Activated naive CD8-positive, alpha-beta T cell treated with anti-CD3 and anti-CD28 coated beads, Interleukin-2, amount 50 U/mL, for 24 hours (primary cell): ENCODE data around the gene CACNA1G.

Source experiments
- ATAC-seq: fragments of 150-1000 bp; cut with Tn5 transposase; one replicate; pipeline ENCODE4 v1.10.0; 2021
- DNase-seq: peaks from one replicate; pipeline ENCODE4 v3.0.0; 2021
- H3K27ac Mint-ChIP-seq: one replicate; pipeline ENCODE4 v1.8.0; 2021; ENCODE audit warnings: mild to moderate bottlenecking, mixed read lengths
- H3K27me3 Mint-ChIP-seq: one replicate; pipeline ENCODE4 v1.8.0; 2021; ENCODE audit warnings: mixed read lengths
- H3K36me3 Mint-ChIP-seq: one replicate; pipeline ENCODE4 v1.8.0; 2021; ENCODE audit warnings: low read depth, mixed read lengths
- H3K4me1 Mint-ChIP-seq: one replicate; pipeline ENCODE4 v1.8.0; 2021; ENCODE audit warnings: mixed read lengths
- H3K4me3 Mint-ChIP-seq: one replicate; pipeline ENCODE4 v1.8.0; 2021; ENCODE audit warnings: mild to moderate bottlenecking, moderate library complexity, mixed read lengths
- H3K9me3 Mint-ChIP-seq: one replicate; pipeline ENCODE4 v1.8.0; 2021; ENCODE audit warnings: mixed read lengths

The CACNA1G gene

DNA sequence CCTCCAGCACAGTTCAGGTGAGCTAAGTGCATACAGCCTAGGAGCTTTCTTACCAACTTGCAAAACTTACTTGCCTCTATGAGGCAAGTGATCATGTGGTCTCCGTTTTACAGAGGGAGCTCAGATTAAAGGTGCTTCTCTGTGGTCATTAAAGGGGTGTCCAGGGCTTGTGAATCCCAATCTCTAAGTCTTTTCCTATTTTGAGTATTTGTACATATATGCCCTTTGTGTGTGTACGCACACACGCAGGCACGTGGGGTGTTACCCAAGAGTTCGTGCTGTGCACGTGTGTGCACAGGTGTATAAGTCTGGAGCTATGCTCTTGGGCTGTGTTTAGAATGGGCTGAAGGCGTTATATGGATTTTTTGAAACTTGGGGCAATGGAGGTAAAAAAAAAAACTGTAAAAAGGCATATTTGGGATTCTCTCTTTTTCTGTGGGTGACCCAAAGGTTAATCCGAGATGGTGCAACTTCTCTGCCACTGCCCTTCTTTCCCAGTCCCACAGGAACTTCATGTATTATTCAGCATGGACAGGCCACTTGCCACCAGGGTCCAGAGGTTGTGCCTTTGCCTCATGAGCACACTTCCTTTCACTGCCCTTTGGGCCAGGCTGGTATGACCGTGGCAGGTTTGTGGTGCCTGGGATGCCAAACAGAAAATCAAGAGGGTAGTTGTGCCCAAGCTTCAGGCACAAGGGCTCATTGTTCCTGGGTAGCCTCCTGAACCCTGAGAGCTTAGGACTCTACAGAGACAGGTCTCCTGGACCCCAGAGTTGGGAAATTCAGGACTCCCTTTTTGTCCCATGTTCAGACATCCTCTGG, 75.7 kb downstream of the CACNA1G start:
- Mint-ChIP-seq H3K27me3 (peaks cover 56% of the 10 kb centered on the region), H3K9me3 (no peaks in the 10 kb centered on the region), H3K4me1 (no peaks in the 10 kb centered on the region), H3K36me3 (no peaks in the 10 kb centered on the region), H3K4me3 (no peak overlapping the region), H3K27ac (no peak overlapping the region)
- DNase-seq = no peak
- ATAC-seq = no peak

DNA sequence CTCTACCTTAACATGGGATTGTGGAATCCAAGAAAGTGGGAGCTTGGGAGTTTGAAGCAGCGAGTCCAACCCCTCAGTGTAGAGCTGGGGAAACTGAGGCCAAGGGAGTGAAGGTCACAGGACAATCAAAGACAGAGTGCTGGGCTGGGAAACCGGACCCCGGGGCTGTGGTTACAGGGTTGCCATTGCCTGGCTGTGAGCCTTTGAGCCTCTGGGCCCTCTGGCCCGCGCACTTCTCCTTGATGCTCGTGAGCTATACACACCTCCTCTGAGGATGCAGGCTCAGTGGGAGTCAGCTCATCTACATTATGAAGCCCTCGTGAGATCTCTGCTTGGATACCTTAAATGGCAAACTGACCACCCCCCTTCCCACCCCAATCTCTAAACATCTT, 76.3 kb downstream of the CACNA1G start:
- DNase-seq (no peak), ATAC-seq (no peak)
- Mint-ChIP-seq H3K27ac (no peak overlapping the region), H3K9me3 (no peaks in the 10 kb centered on the region), H3K4me3 (no peak overlapping the region), H3K27me3 (peaks cover 53% of the 10 kb centered on the region), H3K4me1 (no peaks in the 10 kb centered on the region), H3K36me3 (no peaks in the 10 kb centered on the region)

DNA sequence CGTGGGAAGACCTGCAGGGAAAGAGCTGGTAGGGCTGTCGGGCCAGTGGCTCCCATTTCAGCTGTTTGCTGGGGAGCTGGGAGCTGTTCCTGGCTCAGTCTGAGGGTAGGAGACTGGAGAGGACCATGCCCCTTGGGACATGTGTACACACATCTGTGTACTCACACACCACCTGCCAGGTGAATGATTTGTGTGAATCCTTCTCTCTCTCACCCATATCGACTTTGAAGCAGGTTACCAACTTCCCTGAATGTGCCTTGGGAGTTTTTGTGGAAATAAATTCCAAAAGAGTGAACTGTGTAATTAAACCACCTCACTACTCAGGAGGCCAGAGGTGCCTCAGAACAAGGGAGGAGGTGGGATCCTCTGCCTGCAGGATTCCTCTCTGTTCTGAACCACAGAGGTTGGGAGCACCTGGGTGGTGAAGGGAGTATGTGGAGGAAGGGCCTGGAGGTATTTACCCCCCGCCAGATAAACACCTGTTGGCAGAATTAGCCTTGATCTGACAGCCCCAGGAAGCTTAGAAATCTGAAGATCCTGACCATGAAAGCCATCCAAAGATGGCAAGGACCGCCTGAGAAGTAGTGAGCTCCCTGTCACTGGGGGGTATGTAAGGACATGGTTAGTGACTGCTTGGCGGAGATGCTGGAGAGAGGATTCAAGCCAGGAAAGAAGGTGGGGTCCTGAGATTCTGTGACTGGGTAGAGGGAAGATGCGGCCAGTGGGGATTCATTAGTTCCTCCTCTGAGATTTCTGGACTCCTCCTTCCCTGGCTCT, 77.5 kb downstream of the CACNA1G start:
- DNase-seq = no peak
- Mint-ChIP-seq H3K4me1 (no peaks in the 10 kb centered on the region), H3K9me3 (no peaks in the 10 kb centered on the region), H3K27me3 (peaks cover 46% of the 10 kb centered on the region), H3K27ac (no peak overlapping the region), H3K36me3 (no peaks in the 10 kb centered on the region), H3K4me3 (no peak overlapping the region)
- no peak for ATAC-seq

- ATAC-seq = no peak
- no peaks in the 10 kb centered on the region for H3K36me3 Mint-ChIP-seq
- no peak overlapping the region for H3K4me3 Mint-ChIP-seq
- DNase-seq = no peak
- no peaks in the 10 kb centered on the region for H3K9me3 Mint-ChIP-seq
- H3K27me3 Mint-ChIP-seq = peaks cover 41% of the 10 kb centered on the region
- H3K4me1 Mint-ChIP-seq = no peaks in the 10 kb centered on the region
- no peak overlapping the region for H3K27ac Mint-ChIP-seq
Observed at GRCh38 chr17:50638606-50638965, 78.1 kb downstream of the CACNA1G start.

DNA sequence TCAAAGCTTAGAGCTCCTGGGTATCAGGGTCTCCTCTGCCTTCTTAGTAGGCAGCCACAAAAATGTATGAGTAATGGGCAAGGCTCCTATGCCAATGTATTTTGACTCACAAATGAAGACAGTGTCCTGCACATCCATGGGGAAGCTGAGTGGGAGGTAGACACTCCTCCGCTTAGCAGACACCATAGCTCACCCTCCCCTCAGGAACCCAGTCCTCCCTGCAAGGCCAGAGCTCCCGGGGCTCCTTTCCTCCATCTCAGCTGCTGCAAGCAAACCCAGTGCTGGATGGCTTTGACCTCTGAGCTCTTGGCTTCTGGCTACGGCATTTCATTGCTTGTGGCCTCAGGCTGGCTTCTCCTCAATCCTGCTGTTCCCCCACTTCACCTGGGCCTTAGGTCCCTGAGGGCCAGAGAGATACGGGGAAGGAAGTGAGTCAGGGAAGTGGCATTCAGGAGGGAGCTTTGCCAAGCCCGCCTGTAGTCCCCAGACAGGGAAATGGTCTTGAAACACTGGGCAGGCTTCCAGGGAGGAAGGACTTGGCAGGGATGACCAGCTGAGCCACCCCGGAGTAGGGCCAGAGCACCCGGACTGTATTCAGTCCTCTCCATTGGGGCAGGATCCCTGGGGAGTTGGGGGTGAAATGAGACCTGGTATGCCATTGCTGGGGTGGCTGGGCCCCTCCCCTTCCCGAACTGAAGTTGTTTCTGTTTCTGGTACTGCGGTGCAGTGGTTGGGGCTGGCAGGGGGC, 78.6 kb downstream of the CACNA1G start:
- H3K27ac Mint-ChIP-seq = no peak overlapping the region

DNA sequence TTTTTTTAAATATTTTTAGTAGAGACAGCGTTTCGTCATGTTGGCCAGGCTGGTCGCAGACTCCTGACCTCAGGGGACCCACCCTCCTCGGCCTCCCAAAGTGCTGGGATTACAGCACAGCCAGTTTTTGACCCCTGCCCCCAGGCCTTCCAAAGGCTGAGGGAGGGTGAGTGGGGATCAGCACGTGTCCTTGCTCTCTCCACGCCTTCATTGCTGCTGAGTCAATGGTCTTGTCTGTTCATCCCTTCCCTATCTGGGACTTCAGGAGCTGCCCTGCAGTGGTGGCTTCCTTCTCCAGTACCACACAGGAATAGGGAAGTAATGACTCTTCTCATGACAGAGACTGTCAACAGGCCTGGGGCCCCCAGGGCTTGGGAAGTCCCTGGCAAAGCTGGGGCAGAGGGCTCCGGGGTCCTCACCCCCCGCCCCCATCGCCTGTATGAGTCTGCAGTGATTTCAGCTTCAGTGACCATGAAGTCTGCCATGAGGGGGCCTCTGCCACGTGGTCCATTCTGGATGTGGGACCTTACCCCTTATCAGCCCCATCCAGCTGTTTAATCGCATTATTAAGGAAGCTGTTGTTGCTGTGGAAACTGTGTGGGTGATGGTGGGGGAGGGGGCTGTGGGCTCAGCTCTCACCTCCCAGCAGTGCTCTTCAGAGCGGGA, 80.3 kb downstream of the CACNA1G start:
- Mint-ChIP-seq H3K36me3 (no peaks in the 10 kb centered on the region), H3K9me3 (no peaks in the 10 kb centered on the region), H3K4me3 (no peak overlapping the region), H3K4me1 (no peaks in the 10 kb centered on the region), H3K27me3 (peaks cover 30% of the 10 kb centered on the region), H3K27ac (no peak overlapping the region)
- ATAC-seq (no peak), DNase-seq (no peak)

More for the DNA sequence above, 78.6 kb downstream of the CACNA1G start:
- no peaks in the 10 kb centered on the region for H3K36me3 Mint-ChIP-seq
- H3K4me3 Mint-ChIP-seq = no peak overlapping the region
- no peaks in the 10 kb centered on the region for H3K9me3 Mint-ChIP-seq
- no peak for ATAC-seq
- H3K4me1 Mint-ChIP-seq = no peaks in the 10 kb centered on the region
- no peak for DNase-seq
- H3K27me3 Mint-ChIP-seq = peaks cover 38% of the 10 kb centered on the region

GRCh38 chr17:50641357-50641756, 80.8 kb downstream of the CACNA1G start:
- H3K27me3 Mint-ChIP-seq = peaks cover 24% of the 10 kb centered on the region
- H3K36me3 Mint-ChIP-seq = no peaks in the 10 kb centered on the region
- H3K9me3 Mint-ChIP-seq = no peaks in the 10 kb centered on the region
- H3K4me1 Mint-ChIP-seq = no peaks in the 10 kb centered on the region
- no peak for DNase-seq
- no peak overlapping the region for H3K4me3 Mint-ChIP-seq
- H3K27ac Mint-ChIP-seq = no peak overlapping the region
- no peak for ATAC-seq

- ATAC-seq (no peak), DNase-seq (no peak)
- Mint-ChIP-seq H3K4me1 (no peaks in the 10 kb centered on the region), H3K4me3 (no peak overlapping the region), H3K9me3 (no peaks in the 10 kb centered on the region), H3K27me3 (peaks cover 17% of the 10 kb centered on the region), H3K27ac (no peak overlapping the region), H3K36me3 (no peaks in the 10 kb centered on the region)
Observed at GRCh38 chr17:50642071-50642721, 81.7 kb downstream of the CACNA1G start.

DNA sequence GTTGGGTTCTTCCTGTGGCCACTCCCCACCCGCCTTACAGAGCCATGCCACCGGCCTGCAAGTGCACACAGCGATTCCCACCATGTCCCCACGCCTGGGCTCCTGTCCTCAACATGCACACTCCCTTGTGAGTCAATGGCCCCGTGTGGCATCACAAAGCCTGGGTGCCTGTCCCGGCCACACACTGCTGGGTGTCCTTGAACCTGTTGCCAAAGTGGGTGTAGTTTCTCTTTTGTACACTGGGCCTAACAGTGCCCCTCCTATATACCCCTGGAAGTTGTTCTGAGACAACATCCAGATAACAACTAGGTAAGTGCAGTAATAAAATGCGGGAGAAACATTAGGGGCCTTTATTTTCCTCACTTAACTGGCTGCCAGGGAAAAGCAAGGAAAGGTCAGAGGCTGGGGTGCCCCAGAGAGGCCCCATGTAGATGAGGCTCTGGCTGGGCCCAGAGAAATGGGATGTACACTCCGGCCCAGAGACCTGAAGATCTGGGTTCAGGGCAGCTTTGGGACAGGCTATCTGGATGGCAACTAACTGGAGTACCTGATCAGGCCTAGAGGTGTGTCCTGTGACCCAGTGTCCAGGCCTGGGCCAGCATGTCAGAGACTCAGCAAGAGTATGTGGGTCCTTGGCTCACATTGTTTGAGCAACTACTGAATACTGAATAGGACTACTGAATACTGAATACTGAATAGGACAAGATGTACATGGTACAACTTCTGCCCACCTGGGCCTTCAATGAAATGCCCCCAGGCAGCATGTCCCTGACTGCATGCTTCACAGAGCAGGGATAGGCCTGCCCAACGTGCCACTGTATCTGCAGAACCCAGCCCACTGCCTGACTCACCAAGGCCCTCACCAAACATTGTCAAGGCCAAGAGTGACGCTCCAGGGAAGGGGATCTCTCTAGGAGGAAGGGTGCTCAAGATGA, 82.5 kb downstream of the CACNA1G start:
- Mint-ChIP-seq H3K27ac (no peak overlapping the region), H3K27me3 (peaks cover 11% of the 10 kb centered on the region), H3K36me3 (no peaks in the 10 kb centered on the region), H3K4me1 (no peaks in the 10 kb centered on the region), H3K9me3 (no peaks in the 10 kb centered on the region), H3K4me3 (no peak overlapping the region)
- DNase-seq (no peak), ATAC-seq (no peak)

- H3K9me3 Mint-ChIP-seq = no peaks in the 10 kb centered on the region
- H3K27ac Mint-ChIP-seq = no peak overlapping the region
- ATAC-seq (no peak), DNase-seq (no peak)
- no peaks in the 10 kb centered on the region for H3K36me3 Mint-ChIP-seq
- peaks cover 8% of the 10 kb centered on the region for H3K27me3 Mint-ChIP-seq
- no peaks in the 10 kb centered on the region for H3K4me1 Mint-ChIP-seq
- H3K4me3 Mint-ChIP-seq = no peak overlapping the region
Observed at GRCh38 chr17:50645748-50646682, 85.5 kb downstream of the CACNA1G start.

- Mint-ChIP-seq H3K9me3 (no peaks in the 10 kb centered on the region), H3K27me3 (peaks cover 6% of the 10 kb centered on the region), H3K4me3 (no peak overlapping the region), H3K36me3 (no peaks in the 10 kb centered on the region), H3K27ac (no peak overlapping the region), H3K4me1 (no peaks in the 10 kb centered on the region)
- ATAC-seq (no peak), DNase-seq (no peak)
Observed at GRCh38 chr17:50647187-50647586, 86.7 kb downstream of the CACNA1G start.

GRCh38 chr17:50649042-50649908, 88.8 kb downstream of the CACNA1G start:
- Mint-ChIP-seq H3K36me3 (no peaks in the 10 kb centered on the region), H3K9me3 (no peaks in the 10 kb centered on the region), H3K4me1 (no peaks in the 10 kb centered on the region), H3K27ac (no peak overlapping the region), H3K4me3 (no peak overlapping the region), H3K27me3 (peaks cover 2% of the 10 kb centered on the region)
- DNase-seq (no peak), ATAC-seq (no peak)
